ENCODE results near the gene PLA2G2E.

The PLA2G2E gene

DNA sequence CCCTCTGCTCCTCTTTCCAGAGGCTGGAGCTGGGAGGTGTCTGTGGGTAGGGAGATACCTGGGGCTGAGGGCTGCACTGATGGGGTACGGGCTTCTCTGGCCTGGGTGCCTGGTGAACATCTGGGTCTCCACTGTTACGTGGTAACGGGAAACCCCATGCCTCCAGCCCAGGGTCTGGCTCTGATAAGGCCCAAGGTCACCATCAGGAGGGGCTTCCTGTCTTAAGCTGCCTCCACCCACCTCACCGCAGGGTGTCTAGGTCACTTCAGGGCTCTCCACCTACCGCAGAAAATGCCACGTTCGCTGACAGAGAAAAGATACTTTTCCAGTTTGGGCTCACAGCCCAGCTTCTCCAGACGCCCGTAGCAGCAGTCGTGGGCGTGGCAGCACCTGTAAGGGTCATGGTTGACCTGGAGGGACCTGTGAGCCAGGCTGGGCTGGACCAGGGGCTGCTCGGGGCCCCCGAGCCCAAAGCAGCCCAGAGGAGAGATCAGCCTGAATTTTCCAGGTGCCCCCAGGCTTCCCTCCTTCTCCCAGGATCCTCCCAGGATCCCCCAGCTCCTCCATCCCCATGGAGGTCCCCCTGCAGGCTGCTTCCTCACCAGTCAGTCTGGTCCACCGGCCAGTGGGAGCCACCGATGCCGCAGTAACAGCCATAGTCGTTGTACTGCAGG, 1.3 kb downstream of the PLA2G2E start:
- ATAC-seq, result no peak
- TF ChIP-seq ZNF8 (CRISPR knock-in tag; IDR thresholded peaks at IDR 0.05) (no peak), ZNF565 (CRISPR knock-in tag; conservative IDR thresholded peaks at IDR 0.05; ENCODE audit: low read depth) (no peak), ISL1 (CRISPR knock-in tag; IDR thresholded peaks at IDR 0.05) (no peak), TOX (CRISPR knock-in tag; IDR thresholded peaks at IDR 0.05; ENCODE audit: borderline replicate concordance) (no peak), OSR1 (CRISPR knock-in tag; IDR thresholded peaks at IDR 0.05) (no peak), CSDC2 (CRISPR knock-in tag; IDR thresholded peaks at IDR 0.05) (no peak), TCF4 (CRISPR knock-in tag; IDR thresholded peaks at IDR 0.05; ENCODE audit: borderline replicate concordance) (no peak), GLIS3 (CRISPR knock-in tag; IDR thresholded peaks at IDR 0.05) (no peak), ZFP3 (CRISPR knock-in tag; IDR thresholded peaks at IDR 0.05) (no peak), SNAI2 (CRISPR knock-in tag; IDR thresholded peaks at IDR 0.05) (no peak), CREB5 (CRISPR knock-in tag; IDR thresholded peaks at IDR 0.05; ENCODE audit: low read depth) (no peak)
- TF ChIP-seq, protein P1, sequence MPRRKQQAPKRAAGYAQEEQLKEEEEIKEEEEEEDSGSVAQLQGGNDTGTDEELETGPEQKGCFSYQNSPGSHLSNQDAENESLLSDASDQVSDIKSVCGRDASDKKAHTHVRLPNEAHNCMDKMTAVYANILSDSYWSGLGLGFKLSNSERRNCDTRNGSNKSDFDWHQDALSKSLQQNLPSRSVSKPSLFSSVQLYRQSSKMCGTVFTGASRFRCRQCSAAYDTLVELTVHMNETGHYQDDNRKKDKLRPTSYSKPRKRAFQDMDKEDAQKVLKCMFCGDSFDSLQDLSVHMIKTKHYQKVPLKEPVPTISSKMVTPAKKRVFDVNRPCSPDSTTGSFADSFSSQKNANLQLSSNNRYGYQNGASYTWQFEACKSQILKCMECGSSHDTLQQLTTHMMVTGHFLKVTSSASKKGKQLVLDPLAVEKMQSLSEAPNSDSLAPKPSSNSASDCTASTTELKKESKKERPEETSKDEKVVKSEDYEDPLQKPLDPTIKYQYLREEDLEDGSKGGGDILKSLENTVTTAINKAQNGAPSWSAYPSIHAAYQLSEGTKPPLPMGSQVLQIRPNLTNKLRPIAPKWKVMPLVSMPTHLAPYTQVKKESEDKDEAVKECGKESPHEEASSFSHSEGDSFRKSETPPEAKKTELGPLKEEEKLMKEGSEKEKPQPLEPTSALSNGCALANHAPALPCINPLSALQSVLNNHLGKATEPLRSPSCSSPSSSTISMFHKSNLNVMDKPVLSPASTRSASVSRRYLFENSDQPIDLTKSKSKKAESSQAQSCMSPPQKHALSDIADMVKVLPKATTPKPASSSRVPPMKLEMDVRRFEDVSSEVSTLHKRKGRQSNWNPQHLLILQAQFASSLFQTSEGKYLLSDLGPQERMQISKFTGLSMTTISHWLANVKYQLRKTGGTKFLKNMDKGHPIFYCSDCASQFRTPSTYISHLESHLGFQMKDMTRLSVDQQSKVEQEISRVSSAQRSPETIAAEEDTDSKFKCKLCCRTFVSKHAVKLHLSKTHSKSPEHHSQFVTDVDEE (CRISPR knock-in tag; IDR thresholded peaks at IDR 0.05), result no peak

DNA sequence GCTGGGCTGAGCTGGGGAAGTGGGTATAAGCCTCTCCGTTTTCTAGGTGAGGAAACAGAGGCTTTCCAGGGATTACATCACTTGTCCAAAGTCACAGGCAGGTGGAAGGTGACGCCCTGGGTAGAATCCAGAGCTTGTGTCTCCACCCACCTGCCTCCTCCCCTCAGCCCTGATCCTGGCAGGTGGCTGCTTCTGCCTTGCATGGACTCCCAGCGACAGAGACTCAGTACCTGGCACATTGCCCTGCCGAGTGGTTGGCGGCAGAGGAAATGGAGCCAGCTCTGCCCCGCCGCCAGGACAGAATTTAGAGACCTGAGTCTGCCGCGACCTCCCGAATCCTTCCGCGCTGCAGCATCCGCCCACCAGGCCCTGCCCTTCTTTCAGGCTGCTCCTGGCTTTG, 2.1 kb downstream of the PLA2G2E start:
- no peak for ATAC-seq
- TF ChIP-seq ZNF70 (CRISPR knock-in tag; IDR thresholded peaks at IDR 0.05) (no peak), CSRNP3 (CRISPR knock-in tag; IDR thresholded peaks at IDR 0.05) (no peak), GLIS3 (CRISPR knock-in tag; IDR thresholded peaks at IDR 0.05) (no peak), ZFP30 (CRISPR knock-in tag; IDR thresholded peaks at IDR 0.05) (no peak), PPARA (CRISPR knock-in tag; IDR thresholded peaks at IDR 0.05; ENCODE audit: borderline replicate concordance) (no peak)
- TF ChIP-seq, protein P1 (CRISPR knock-in tag; IDR thresholded peaks at IDR 0.05), result no peak

GRCh38 chr1:19920132-19920710, 3.2 kb downstream of the PLA2G2E start:
- TF ChIP-seq ZFP3 (CRISPR knock-in tag; IDR thresholded peaks at IDR 0.05), result no peak
- TF ChIP-seq GLIS3 (CRISPR knock-in tag; IDR thresholded peaks at IDR 0.05), result no peak
- TF ChIP-seq ZNF70 (CRISPR knock-in tag; IDR thresholded peaks at IDR 0.05), result no peak
- TF ChIP-seq, protein P1 (CRISPR knock-in tag; IDR thresholded peaks at IDR 0.05), result no peak
- TF ChIP-seq CSRNP3 (CRISPR knock-in tag; IDR thresholded peaks at IDR 0.05), result no peak
- TF ChIP-seq SNAI2 (CRISPR knock-in tag; IDR thresholded peaks at IDR 0.05), result no peak
- TF ChIP-seq ISL1 (CRISPR knock-in tag; IDR thresholded peaks at IDR 0.05), result no peak
- TF ChIP-seq OSR1 (CRISPR knock-in tag; IDR thresholded peaks at IDR 0.05), result no peak
- TF ChIP-seq CREB5 (CRISPR knock-in tag; IDR thresholded peaks at IDR 0.05; ENCODE audit: low read depth), result no peak
- no peak for TF ChIP-seq ZNF565 (CRISPR knock-in tag; conservative IDR thresholded peaks at IDR 0.05; ENCODE audit: low read depth)
- no peak for TF ChIP-seq CSDC2 (CRISPR knock-in tag; IDR thresholded peaks at IDR 0.05)
- no peak for TF ChIP-seq TCF4 (CRISPR knock-in tag; IDR thresholded peaks at IDR 0.05; ENCODE audit: borderline replicate concordance)
- no peak for ATAC-seq
